GM21390 (cell line): ENCODE data around the gene CDC45.
A peak's percentile ranks its signal among the peaks of the same experiment; 100 is the strongest.
"Not testable (repeated sequence)": the region's sequence is repeated elsewhere in the genome, so short reads cannot be mapped to it uniquely, and the experiment has no call there.

ENCODE experiments used
- ATAC-seq: cut with Tn5 transposase; IDR thresholded peaks from one replicate; pipeline ENCODE4 v1.9.1; 2021; ENCODE audit not compliant: unreplicated experiment

Gene CDC45, protein sequence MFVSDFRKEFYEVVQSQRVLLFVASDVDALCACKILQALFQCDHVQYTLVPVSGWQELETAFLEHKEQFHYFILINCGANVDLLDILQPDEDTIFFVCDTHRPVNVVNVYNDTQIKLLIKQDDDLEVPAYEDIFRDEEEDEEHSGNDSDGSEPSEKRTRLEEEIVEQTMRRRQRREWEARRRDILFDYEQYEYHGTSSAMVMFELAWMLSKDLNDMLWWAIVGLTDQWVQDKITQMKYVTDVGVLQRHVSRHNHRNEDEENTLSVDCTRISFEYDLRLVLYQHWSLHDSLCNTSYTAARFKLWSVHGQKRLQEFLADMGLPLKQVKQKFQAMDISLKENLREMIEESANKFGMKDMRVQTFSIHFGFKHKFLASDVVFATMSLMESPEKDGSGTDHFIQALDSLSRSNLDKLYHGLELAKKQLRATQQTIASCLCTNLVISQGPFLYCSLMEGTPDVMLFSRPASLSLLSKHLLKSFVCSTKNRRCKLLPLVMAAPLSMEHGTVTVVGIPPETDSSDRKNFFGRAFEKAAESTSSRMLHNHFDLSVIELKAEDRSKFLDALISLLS

DNA sequence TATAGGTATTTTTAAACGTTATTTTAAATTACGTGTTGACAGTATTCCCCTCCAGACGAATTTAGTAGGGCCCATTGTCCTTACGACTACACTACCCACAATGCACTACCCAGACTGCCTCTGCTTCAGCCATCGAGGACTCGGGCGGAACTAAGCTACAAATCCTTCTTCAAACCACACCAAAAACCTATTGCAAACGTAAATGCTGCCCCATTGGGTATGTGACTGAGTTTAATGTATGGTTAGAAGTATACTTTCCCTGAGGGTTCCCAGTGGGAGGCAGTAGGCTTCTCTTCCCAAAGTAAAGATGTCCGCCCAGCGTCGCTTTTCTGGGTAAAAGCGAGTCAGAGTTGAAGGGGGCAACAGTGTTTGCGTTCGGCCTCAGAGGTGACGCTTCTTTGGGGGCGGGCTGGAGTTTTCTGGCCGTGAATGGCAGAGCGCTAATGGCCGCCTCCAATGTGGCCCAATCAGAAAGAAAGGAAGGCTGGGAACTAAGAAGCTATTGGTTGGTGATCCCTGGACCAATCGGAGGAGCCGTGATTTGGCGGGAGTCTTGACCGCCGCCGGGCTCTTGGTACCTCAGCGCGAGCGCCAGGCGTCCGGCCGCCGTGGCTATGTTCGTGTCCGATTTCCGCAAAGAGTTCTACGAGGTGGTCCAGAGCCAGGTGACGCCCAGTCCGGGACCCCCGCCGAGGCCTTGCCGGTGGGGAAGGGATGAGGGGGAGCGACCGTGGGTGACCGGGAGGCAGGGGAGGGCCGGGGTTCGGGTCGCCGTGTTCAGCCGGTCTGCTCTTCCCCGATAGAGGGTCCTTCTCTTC is at the start of gene CDC45:
Gene CDC45 (plus strand): TSS at position 566 of the 818 bp plus-strand sequence. CDS start 49 bp downstream, at position 615.
- peak; percentile 81 for ATAC-seq

DNA sequence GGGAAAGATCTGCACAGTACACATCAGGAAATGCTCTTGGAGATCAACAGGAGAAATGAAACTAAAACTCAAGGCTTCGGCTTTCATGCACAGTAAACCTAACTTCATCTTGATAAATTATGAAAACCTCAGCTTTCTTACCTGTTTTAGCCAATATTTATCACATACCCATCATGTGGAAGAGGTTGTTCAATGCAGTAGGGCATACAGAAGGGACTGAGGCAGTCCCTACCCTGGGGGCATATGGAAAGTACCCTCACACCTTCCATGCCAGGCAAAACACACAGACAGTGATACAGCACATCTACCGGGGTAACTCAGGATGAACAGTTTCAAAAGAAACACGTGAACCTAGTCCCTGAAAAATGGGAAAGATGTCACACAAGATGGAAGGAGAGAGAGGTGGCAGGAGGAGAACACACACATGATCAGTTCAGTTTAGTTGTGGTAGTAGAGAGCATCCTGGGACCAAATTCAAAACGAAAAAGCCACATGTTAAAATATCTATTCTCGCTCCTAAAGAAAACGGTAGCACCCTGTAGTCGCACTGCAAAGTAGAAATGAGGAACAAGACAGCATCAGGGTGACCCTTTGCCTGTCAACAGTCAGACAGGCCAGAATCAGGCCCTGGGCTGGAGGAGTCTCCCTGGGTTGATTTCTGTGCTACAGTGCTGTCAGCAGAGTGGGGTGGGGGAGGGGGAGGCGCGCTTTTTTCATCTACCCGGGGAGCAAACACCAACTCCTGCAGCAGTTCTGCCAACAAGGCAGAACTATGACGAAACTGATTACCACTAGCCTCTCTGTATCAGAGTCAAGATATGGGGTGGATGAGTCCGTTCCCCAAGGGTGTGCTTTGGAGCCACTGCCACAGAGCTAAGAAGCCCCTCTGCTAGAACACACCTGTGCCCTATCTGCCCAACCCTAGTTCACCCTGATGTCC is 49.5 kb upstream of the CDC45 start:
- no peak for ATAC-seq

GRCh38 chr22:19430890-19431541 is 48.7 kb upstream of the CDC45 start:
- ATAC-seq, result no peak

DNA sequence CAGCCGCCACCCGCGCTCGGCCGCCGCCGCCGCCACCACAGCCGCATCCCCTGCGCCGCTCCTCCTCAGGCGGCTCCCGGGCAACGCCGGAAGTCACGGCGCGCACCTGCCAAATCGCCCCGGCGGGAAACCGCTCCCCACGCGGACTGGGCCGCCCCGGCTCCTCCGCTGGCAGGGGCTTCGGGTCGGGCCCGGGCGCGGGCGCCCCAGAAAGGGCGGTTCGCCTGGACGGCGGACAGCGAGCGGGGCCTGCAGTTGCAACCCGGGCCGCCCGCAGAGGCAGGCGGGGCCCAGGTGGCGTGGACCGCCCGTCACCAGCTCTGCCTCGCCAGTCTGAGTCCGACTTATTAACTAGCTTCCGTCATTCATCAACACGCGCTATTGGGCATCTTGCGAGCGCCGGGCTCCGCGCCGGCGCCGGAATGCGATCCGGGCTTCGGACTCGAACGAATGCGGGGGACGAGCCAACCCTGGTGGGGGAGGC is 48.0 kb upstream of the CDC45 start, which contains the start of gene HIRA:
Gene HIRA (minus strand): TSS at position 85 of the 484 bp plus-strand sequence. CDS start 257 bp downstream, outside the sequence.
- peak; percentile 32 for ATAC-seq

DNA sequence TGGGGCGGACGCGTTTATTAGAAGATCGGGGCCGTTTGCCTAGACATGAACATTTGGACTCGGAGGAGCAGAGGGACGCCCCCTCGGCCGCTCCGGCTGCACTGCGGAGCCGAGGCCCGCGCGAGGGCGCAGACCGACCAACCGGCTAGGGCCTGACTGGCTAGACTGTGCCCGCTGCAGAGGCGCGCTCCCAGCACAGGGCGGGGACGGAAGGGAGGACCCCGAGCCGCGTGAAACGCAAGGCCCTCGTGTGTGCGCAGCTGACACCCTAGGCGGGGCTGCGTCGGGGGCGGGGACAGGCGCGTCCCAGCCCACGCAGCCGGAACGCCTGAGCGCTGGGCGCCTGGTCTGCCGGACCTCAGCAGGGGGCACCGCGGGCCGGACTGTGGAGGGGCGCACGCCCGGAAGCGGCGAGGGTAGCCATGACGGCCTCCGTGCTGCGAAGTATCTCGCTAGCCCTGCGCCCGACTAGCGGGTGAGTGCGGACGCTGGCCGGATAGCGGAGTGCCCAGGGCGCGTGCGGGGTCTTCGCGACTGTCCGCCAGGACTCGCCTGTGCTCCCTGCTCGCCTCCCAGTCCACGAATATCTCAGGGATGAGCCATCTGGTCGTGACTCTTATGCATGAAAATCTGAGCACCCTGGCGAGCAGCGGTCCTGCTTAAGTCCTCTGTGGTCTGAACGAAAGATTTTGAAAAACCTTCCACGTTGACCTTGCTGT is 47.4 kb upstream of the CDC45 start, which contains the start of gene MRPL40:
Gene MRPL40 (plus strand): TSS at position 413 of the 719 bp plus-strand sequence. CDS start 10 bp downstream, at position 423.
- peak; percentile 77 for ATAC-seq

DNA sequence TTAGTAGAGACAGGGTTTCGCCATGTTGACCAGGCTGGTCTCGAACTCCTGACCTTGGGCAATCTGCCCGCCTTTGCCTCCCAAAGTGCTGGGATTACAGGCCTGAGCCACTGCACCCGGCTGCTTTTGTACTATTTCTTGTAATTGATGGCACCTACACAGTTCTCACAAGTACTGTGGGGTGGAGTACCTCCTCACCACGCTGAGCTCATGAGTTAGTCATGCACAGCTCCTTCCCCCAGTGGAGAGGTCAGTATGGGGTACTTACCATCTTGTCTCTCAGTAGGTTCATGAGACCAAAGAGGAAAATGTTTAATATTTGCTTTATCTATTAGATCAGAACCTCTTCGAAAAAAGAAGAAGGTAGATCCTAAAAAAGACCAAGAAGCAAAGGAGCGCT is 45.3 kb upstream of the CDC45 start:
- no peak for ATAC-seq

- ATAC-seq, result no peak
Measured at GRCh38 chr22:19434829-19435580, 44.7 kb upstream of the CDC45 start.

DNA sequence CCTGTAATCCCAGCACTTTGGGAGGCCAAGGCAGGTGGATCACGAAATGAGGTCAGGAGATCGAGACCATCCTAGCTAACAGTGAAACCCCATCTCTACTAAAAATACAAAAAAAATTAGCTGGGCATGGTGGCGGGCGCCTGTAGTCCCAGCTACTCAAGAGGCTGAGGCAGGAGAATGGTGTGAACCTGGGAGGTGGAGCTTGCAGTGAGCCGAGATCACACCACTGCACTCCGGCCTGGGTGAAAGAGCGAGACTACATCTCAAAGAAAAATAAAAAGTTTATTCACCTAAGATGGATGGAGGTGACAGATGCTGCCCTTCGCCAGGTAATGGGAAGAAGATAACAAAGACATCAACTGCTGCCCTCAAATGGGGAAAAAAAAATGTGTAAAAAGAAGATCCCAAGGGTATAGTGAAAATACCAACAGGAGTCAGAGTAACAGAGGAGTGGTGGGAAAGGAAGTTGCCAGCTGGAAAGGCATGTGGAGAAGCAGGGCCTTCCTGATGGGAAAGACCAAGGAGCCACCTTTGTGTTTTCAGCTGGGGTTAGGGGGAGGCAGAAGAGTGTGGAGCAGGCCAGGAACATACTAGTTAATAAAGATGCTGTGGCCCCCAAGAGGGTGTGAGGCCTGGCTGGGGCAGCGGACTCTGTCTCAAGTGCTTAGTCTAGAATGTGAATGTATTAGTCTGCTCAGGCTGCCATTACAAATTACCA is 43.1 kb upstream of the CDC45 start:
- not testable (repeated sequence) for ATAC-seq

- ATAC-seq, result no peak
Measured at GRCh38 chr22:19438298-19438697, 41.4 kb upstream of the CDC45 start.

DNA sequence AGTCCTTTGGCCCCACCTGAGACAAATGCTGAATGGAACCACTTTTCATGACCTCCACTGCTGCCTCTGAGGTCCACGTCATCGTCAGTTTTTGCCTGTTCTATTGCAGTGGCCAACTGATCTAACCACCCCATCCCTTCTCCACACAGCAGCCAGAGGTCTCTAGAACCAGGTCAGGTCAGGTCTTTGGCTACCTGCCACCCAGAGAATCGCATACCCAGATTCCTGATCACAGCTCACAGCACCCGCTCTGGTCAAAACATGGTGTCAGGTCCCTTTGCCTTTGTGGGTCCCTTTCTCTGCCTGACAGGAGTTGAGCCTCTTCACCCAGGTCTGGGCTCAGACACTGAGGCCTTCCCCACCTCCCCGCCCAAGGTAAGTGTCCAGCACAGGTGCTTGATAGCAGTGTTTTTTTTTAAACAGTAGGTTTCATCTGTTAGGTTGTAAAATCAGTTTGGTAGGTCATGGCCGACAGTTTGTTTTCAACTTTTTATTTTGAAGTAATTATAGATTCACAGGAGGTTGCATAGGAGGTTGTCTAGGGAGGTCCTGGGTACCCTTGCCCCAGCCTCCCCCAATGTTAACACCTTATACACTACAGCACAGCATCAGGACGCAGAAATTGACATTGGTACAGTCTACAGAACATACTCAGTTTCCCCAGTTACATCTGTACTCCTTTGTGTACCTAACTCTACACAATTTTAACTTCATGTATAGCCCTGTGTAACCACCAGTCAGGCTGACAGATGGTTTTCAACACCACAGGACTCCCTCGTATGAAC is 39.1 kb upstream of the CDC45 start:
- ATAC-seq, result no peak

DNA sequence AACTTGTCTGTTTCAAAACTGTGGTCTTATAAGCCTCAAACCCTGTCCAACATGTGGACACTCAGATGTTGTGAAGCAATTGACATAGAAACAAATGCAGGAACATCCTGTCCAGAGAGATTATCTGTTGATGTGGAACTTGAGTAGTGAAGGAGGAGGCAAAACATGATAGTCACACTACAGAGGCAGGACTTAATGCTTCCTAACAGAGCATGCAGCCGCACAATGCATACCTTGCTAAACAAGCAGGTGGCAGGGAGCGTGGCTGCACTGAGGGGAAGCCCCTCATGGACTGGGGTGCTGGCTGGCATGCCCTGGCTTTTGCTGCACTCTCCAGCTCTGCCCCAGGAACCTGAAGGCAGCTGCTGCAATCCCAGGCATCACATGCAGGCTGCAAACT is 37.6 kb upstream of the CDC45 start:
- ATAC-seq, result no peak

GRCh38 chr22:19443544-19444211 is 36.0 kb upstream of the CDC45 start:
- no peak for ATAC-seq

DNA sequence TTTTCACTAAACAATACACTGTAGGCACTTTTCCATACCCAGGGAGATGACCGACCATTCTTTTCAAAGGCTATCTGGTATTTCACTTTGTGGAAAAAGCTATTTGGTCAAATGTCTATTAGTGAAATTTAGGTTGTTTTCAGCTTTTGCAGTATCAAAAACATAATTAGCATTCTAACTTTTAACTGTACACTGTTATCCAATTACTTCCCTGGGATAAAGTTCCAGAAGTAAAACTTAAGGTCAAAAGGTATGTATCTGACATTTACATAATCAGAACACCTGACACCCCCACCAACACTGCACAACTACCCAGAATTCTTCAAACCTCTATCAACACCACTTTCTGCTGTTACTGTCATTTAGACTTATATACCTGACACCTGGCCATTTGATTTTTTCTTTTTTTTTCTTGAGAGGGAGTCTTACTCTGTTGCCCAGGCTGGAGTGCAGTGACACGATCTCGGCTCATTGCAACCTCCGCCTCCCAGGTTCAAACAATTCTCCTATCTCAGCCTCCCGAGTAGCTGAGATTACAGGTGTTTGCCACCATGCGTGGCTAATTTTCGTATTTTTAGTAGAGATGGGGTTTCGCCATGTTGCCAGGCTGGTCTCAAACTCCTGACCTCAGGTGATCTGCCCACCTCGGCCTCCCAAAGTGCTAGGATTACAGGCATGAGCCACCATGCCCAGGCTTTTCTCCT is 34.3 kb upstream of the CDC45 start:
- not testable (repeated sequence) for ATAC-seq

- ATAC-seq, result no peak
Measured at GRCh38 chr22:19446603-19447329, 33.0 kb upstream of the CDC45 start.
